Testis (tissue), 2 donors: ENCODE results near the gene GNPTAB.

Experiments
- CTCF ChIP-seq, 3 experiments: fragments of 450-650 bp in 2 of 3; fragments of 200-600 bp in 1 of 3; sonication (generic) in 1 of 3; IDR thresholded peaks; one replicate each; pipeline ENCODE4 v1.5.1; 2016 to 2019; ENCODE audit warnings: antibody characterized with exemption in 3 of 3, mild to moderate bottlenecking in 2 of 3, moderate library complexity in 1 of 3
- POLR2A ChIP-seq: fragments of 450-650 bp; IDR thresholded peaks from one replicate; pipeline ENCODE4 v1.6.1; 2017; ENCODE audit warnings: antibody characterized with exemption, mild to moderate bottlenecking, moderate library complexity

GRCh38 chr12:101781834-101782233 lies 48.9 kb downstream of the GNPTAB start:
- TF ChIP-seq CTCF (IDR thresholded peaks at IDR 0.05), result no peak
- TF ChIP-seq POLR2A, result no peak
